DND-41 (cell line): Measurements from ENCODE around the gene PAGR1.

Experiments
- EZH2 ChIP-seq: IDR thresholded peaks from 3 replicates; pipeline ENCODE4 v1.6.1; 2012; ENCODE audit warnings: borderline replicate concordance, low read depth, mild to moderate bottlenecking, moderate library complexity, low read length, inconsistent platforms; ENCODE audit not compliant: severe bottlenecking
- TF ChIP-seq, protein P1 (sequence below): IDR thresholded peaks from 2 replicates; pipeline ENCODE4 v1.5.1; 2012; ENCODE audit warnings: borderline replicate concordance, low read length, moderate library complexity, mild to moderate bottlenecking; ENCODE audit not compliant: poor library complexity, severe bottlenecking; ENCODE audit errors: extremely low read depth

DNA sequence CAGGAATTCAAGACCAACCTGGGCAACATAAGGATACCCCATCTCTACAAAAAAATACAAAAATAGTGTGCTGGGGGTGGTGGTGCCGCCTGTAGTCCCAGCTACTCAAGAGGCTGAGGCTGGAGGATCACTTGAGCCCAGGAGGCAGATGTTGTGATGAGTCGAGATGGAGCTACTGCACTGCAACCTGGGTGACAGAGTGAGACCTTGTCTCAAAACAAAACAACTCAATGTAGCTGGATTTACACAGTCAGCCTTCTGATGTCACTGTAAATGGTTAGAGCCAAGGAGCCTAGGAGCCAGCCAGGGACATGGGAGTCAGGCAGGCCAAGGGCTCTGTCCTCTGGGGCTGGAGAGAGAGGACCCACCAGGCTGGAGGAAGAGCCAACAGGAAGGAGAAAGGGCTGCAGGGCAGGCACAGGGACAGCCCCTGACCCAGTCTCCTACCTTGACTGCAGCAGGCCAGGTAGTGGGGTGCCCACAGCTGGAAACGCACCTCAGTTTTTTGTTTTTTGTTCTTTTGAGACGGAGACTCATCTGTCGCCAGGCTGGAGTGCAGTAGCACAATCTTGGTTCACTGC is 38.7 kb downstream of the PAGR1 start:
- TF ChIP-seq, protein P1, sequence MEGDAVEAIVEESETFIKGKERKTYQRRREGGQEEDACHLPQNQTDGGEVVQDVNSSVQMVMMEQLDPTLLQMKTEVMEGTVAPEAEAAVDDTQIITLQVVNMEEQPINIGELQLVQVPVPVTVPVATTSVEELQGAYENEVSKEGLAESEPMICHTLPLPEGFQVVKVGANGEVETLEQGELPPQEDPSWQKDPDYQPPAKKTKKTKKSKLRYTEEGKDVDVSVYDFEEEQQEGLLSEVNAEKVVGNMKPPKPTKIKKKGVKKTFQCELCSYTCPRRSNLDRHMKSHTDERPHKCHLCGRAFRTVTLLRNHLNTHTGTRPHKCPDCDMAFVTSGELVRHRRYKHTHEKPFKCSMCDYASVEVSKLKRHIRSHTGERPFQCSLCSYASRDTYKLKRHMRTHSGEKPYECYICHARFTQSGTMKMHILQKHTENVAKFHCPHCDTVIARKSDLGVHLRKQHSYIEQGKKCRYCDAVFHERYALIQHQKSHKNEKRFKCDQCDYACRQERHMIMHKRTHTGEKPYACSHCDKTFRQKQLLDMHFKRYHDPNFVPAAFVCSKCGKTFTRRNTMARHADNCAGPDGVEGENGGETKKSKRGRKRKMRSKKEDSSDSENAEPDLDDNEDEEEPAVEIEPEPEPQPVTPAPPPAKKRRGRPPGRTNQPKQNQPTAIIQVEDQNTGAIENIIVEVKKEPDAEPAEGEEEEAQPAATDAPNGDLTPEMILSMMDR, result no peak
- no peak for TF ChIP-seq EZH2
